IMR-90 (cell line): ENCODE data around the gene DNAH5.
"Not testable (repeated sequence)": the region's sequence is repeated elsewhere in the genome, so short reads cannot be mapped to it uniquely, and the experiment has no call there.

Source experiments
- BHLHE40 ChIP-seq: fragments of 150-350 bp; IDR thresholded peaks from 2 replicates; pipeline ENCODE4 v1.6.1; 2016; ENCODE audit warnings: mild to moderate bottlenecking, low read depth, low read length
- CHD1 ChIP-seq: IDR thresholded peaks from 2 replicates; pipeline ENCODE4 v1.6.1; 2012; ENCODE audit warnings: low read depth, low read length, improper control_type of control experiment
- CTCF ChIP-seq: conservative IDR thresholded peaks from 2 replicates; pipeline ENCODE4 v1.5.1; 2012; ENCODE audit warnings: mild to moderate bottlenecking, low read depth, low read length, improper control_type of control experiment
- MAZ ChIP-seq: IDR thresholded peaks from 2 replicates; pipeline ENCODE4 v1.6.1; 2012; ENCODE audit warnings: low read depth, mild to moderate bottlenecking, low read length, improper control_type of control experiment, moderate library complexity, borderline replicate concordance
- MXI1 ChIP-seq: IDR thresholded peaks from 2 replicates; pipeline ENCODE4 v1.6.1; 2012; ENCODE audit warnings: low read depth, mild to moderate bottlenecking, low read length, moderate library complexity, borderline replicate concordance
- POLR2A ChIP-seq: IDR thresholded peaks from 2 replicates; pipeline ENCODE4 v1.6.1; 2012; ENCODE audit warnings: mild to moderate bottlenecking, low read depth, low read length
- RAD21 ChIP-seq: IDR thresholded peaks from 2 replicates; pipeline ENCODE4 v1.6.1; 2012; ENCODE audit warnings: low read length, improper control_type of control experiment
- RCOR1 ChIP-seq: IDR thresholded peaks from 2 replicates; pipeline ENCODE4 v1.6.1; 2012; ENCODE audit warnings: mild to moderate bottlenecking, low read length, improper control_type of control experiment; ENCODE audit not compliant: insufficient replicate concordance
- SMC3 ChIP-seq: fragments of 150-350 bp; IDR thresholded peaks from 2 replicates; pipeline ENCODE4 v1.6.1; 2016; ENCODE audit warnings: low read depth, mild to moderate bottlenecking, antibody characterized with exemption, low read length, moderate library complexity
- USF2 ChIP-seq: fragments of 150-350 bp; IDR thresholded peaks from 2 replicates; pipeline ENCODE4 v1.6.1; 2017; ENCODE audit warnings: mild to moderate bottlenecking, antibody characterized with exemption, low read length, low read depth

DNA sequence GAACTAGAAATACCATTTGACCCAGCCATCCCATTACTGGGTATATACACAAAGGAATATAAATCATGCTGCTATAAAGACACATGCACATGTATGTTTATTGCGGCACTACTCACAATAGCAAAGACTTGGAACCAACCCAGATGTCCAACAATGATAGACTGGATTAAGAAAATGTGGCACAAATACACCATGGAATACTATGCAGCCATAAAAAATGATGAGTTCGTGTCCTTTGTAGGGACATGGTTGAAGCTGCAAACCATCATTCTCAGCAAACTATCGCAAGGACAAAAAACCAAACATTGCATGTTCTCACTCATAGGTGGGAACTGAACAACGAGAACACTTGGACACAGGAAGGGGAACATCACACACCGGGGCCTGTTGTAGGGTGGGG lies 40.4 kb upstream of the DNAH5 start:
- not testable (repeated sequence) for TF ChIP-seq CHD1, CTCF, BHLHE40, RAD21, MXI1, MAZ, USF2, POLR2A, SMC3, RCOR1
